Thoracic aorta (tissue), 2 donors: ENCODE data around the gene RPL13. TPM values are rescaled to one million over a fixed set of nuclear protein-coding genes. Genes with fewer than 3 reads are reported as not detected.

ENCODE experiments used
- ATAC-seq: fragments of 150-250 bp; one replicate; pipeline ENCODE4 v1.8.0; 2017; ENCODE audit warnings: low read depth; ENCODE audit not compliant: insufficient number of reproducible peaks, low FRiP score
- DNase-seq: peaks from one replicate; pipeline ENCODE4 v3.0.0-alpha.2; 2020; ENCODE audit warnings: low spot score
- H3K27ac ChIP-seq, 2 donors: fragments of 200-600 bp; sonication (generic); 1 replicate in 1 of 2; 2 replicates in 1 of 2; pipeline ENCODE4 v1.5.1; 2016; ENCODE audit warnings: mild to moderate bottlenecking in 2 of 2, moderate library complexity in 2 of 2
- H3K27me3 ChIP-seq: fragments of 200-600 bp; sonication (generic); replicated peaks from 2 replicates; pipeline ENCODE4 v1.6.0; 2016; ENCODE audit warnings: mild to moderate bottlenecking; ENCODE audit not compliant: insufficient read depth
- H3K36me3 ChIP-seq: fragments of 200-600 bp; sonication (generic); one replicate; pipeline ENCODE4 v1.5.1; 2016
- H3K4me1 ChIP-seq, 2 donors: fragments of 200-600 bp; sonication (generic); 1 replicate in 1 of 2; 2 replicates in 1 of 2; pipeline versions ENCODE4 v1.5.1 to v1.6.0; 2016; ENCODE audit warnings: low read depth in 2 of 2, mild to moderate bottlenecking in 1 of 2; ENCODE audit not compliant: control insufficient read depth in 1 of 2
- H3K4me3 ChIP-seq: fragments of 200-600 bp; sonication (generic); 2 replicates; pipeline ENCODE4 v1.5.1; 2016; ENCODE audit warnings: mild to moderate bottlenecking
- H3K9me3 ChIP-seq: fragments of 200-600 bp; sonication (generic); 2 replicates; pipeline ENCODE4 v1.5.1; 2016
- total RNA-seq, 2 donors: library from RNA; depleted of rRNA; stranded (reverse); fragments of >200 nt; gene quantifications; one replicate each; pipeline versions ENCODE4 v1.1.0 to v1.2.3, GENCODE V29; 2016
- TF ChIP-seq, protein P1 (sequence below): fragments of 200-600 bp; sonication (generic); IDR thresholded peaks from one replicate; pipeline ENCODE4 v1.5.1; 2019; ENCODE audit warnings: antibody characterized with exemption

RPL13 gene
- total RNA-seq, 2 donors from 2014 or later, result 3,914 to 4,192 TPM

DNA sequence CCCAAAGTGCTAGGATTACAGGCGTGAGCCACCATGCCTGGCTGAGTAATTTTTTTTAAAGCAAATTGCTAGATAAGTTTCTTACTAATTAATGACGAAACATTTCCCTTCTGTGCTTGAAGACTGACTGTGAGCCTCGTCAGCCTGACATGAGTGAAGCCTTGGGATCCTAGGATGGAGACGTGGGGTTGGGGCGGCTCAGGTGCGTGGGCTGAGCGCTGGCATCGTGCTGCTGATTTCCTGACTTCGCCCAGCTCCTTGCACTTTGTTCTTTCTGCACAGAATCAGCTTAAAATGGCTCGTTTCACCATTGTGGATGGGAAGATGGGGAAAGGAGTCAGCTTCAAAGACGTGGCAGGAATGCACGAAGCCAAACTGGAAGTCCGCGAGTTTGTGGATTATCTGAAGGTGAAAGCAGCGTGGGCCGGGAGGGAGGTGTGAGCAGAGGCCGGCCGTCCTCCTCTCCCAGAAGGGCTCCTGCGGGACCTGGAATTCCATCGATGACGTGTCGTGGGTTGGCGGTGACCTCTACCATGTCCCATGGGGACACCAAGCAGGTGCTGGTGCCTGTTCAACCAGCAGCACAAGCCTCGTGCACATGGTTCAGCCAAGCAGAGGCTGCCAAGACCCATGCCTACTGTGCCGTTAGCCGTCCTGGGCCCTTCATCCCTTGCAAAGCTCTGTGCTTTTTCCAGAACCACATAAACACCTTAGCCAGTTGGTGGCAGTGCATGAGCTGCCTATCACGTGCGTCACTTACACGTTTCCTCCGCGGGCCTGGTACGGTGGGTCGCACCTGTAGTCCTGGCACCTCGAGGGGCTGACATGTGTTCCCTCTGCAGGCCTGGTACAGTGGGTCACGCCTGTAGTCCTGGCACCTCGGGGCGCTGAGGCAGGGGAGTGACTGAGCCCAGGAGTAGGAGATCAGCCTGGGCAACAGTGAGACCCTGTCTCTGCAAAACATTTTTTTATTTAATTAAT, 29.8 kb upstream of the RPL13 start:
- Histone ChIP-seq H3K36me3 (peaks cover 79% of the 10 kb centered on the region), H3K9me3 (no peaks in the 10 kb centered on the region), H3K4me1 (no peaks in the 10 kb centered on the region), H3K4me3 (no peak overlapping the region), H3K27me3 (no peaks in the 10 kb centered on the region), H3K27ac (no peak overlapping the region)
- TF ChIP-seq, protein P1, sequence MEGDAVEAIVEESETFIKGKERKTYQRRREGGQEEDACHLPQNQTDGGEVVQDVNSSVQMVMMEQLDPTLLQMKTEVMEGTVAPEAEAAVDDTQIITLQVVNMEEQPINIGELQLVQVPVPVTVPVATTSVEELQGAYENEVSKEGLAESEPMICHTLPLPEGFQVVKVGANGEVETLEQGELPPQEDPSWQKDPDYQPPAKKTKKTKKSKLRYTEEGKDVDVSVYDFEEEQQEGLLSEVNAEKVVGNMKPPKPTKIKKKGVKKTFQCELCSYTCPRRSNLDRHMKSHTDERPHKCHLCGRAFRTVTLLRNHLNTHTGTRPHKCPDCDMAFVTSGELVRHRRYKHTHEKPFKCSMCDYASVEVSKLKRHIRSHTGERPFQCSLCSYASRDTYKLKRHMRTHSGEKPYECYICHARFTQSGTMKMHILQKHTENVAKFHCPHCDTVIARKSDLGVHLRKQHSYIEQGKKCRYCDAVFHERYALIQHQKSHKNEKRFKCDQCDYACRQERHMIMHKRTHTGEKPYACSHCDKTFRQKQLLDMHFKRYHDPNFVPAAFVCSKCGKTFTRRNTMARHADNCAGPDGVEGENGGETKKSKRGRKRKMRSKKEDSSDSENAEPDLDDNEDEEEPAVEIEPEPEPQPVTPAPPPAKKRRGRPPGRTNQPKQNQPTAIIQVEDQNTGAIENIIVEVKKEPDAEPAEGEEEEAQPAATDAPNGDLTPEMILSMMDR, result no peak
- ATAC-seq, result no peak
- DNase-seq, result no peak

- no peak overlapping the region for H3K27ac ChIP-seq
- no peak for DNase-seq
- ATAC-seq, result no peak
Observed at GRCh38 chr16:89531821-89532526, 28.5 kb upstream of the RPL13 start.

DNA sequence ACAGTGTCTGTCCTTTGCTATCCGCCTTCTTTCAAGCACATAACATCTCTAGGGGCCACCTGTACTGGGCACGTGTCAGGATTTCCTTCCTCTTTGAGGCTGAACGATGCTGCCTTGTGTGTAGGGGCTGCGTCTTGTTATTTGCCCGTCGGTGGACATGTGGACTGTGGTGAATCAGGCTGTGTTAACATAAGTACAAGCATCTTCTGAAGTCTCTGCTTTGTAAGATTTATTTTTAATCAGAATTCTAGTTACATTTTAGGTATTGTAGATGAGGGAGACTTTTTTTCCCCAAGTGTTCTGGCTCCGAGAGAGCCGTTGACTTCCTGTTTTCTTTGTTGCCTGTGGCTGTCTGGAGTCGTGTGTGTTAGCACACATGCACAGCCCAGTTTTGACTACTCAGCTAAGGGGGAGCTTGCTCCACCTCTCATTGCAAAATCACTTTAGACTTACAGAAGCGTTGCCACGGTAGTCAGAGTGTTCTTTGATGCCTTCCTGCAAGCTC, 26.2 kb upstream of the RPL13 start:
- Histone ChIP-seq H3K4me3 (no peak overlapping the region), H3K4me1 (no peaks in the 10 kb centered on the region), H3K27me3 (no peaks in the 10 kb centered on the region), H3K36me3 (peaks cover 73% of the 10 kb centered on the region), H3K27ac (no peak overlapping the region), H3K9me3 (no peaks in the 10 kb centered on the region)
- ATAC-seq, result no peak
- no peak for DNase-seq
- TF ChIP-seq, protein P1, result no peak

More at GRCh38 chr16:89531821-89532526, 28.5 kb upstream of the RPL13 start:
- Histone ChIP-seq H3K36me3 (peaks cover 73% of the 10 kb centered on the region), H3K9me3 (no peaks in the 10 kb centered on the region), H3K4me3 (no peak overlapping the region), H3K4me1 (no peaks in the 10 kb centered on the region), H3K27me3 (no peaks in the 10 kb centered on the region)
- TF ChIP-seq, protein P1, result no peak

DNA sequence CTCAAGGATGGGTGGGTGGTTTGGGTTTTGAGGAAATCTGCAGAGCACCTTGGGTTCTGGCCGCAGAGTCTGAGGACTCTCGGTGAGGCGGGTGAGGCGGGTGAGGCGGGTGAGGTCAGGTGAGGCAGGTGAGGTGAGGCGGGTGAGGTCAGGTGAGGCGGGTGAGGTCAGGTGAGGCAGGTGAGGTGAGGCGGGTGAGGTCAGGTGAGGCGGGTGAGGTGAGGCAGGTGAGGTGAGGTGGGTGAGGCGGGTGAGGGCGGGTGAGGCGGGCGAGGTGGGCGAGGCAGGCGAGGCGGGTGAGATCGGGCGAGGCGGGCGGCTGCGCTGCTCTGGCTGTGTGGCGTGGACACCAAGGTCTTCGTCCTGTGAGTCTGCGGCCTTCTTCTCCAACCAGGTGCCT, 24.1 kb upstream of the RPL13 start:
- Histone ChIP-seq H3K4me1 (no peaks in the 10 kb centered on the region), H3K4me3 (no peak overlapping the region), H3K36me3 (peaks cover 57% of the 10 kb centered on the region), H3K27ac (no peak overlapping the region), H3K9me3 (no peaks in the 10 kb centered on the region), H3K27me3 (no peaks in the 10 kb centered on the region)
- TF ChIP-seq, protein P1, result no peak
- ATAC-seq (no peak), DNase-seq (no peak)
